ENCODE results near the gene SHE.

The SHE gene

DNA sequence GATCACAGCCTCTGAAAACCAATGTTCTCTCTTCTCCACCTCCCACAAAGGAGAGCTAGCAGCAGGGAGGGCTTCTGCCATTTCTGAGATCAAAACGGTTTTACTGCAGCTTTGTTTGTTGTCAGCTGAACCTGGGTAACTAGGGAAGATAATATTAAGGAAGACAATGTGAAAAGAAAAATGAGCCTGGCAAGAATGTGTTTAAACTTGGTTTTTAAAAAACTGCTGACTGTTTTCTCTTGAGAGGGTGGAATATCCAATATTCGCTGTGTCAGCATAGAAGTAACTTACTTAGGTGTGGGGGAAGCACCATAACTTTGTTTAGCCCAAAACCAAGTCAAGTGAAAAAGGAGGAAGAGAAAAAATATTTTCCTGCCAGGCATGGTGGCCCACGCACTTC, 36.0 kb downstream of the SHE start:
- no peak overlapping the region for H2AFZ ChIP-seq (ENCODE audit: low read depth, low read length)
- DNase-seq (no peak), ATAC-seq (ENCODE audit: insufficient read depth, low read depth) (no peak)
- H3K27ac ChIP-seq (ENCODE audit: low read length) = no peak overlapping the region
- H3K4me1 ChIP-seq (ENCODE audit: insufficient read depth, low read length) = peaks cover 10% of the 10 kb centered on the region
- H3K79me2 ChIP-seq (ENCODE audit: insufficient read depth, low read length) = no peaks in the 10 kb centered on the region
- H3K9ac ChIP-seq (ENCODE audit: low read depth, low read length) = no peak overlapping the region
- H3K9me3 ChIP-seq (ENCODE audit: insufficient read depth, low read length, severe bottlenecking) = no peaks in the 10 kb centered on the region
- H4K20me1 ChIP-seq (ENCODE audit: insufficient read depth, low read length) = no peaks in the 10 kb centered on the region
- no peaks in the 10 kb centered on the region for H3K36me3 ChIP-seq (ENCODE audit: insufficient read depth, low read length)
- H3K27me3 ChIP-seq (ENCODE audit: insufficient read depth, low read length, poor library complexity) = peaks cover 3% of the 10 kb centered on the region
- no peak overlapping the region for H3K4me3 ChIP-seq (ENCODE audit: low read depth in 1 of 2, low read length in 2 of 2)
- TF ChIP-seq, protein P1, sequence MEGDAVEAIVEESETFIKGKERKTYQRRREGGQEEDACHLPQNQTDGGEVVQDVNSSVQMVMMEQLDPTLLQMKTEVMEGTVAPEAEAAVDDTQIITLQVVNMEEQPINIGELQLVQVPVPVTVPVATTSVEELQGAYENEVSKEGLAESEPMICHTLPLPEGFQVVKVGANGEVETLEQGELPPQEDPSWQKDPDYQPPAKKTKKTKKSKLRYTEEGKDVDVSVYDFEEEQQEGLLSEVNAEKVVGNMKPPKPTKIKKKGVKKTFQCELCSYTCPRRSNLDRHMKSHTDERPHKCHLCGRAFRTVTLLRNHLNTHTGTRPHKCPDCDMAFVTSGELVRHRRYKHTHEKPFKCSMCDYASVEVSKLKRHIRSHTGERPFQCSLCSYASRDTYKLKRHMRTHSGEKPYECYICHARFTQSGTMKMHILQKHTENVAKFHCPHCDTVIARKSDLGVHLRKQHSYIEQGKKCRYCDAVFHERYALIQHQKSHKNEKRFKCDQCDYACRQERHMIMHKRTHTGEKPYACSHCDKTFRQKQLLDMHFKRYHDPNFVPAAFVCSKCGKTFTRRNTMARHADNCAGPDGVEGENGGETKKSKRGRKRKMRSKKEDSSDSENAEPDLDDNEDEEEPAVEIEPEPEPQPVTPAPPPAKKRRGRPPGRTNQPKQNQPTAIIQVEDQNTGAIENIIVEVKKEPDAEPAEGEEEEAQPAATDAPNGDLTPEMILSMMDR (IDR thresholded peaks at IDR 0.05; ENCODE audit: borderline replicate concordance, extremely low read depth, low read length, poor library complexity, severe bottlenecking) = no peak
- no peak for TF ChIP-seq EZH2 (IDR thresholded peaks at IDR 0.05; ENCODE audit: borderline replicate concordance, low read depth, low read length, severe bottlenecking)
- H3K4me2 ChIP-seq (ENCODE audit: insufficient read depth, low read length) = no peak overlapping the region

DNA sequence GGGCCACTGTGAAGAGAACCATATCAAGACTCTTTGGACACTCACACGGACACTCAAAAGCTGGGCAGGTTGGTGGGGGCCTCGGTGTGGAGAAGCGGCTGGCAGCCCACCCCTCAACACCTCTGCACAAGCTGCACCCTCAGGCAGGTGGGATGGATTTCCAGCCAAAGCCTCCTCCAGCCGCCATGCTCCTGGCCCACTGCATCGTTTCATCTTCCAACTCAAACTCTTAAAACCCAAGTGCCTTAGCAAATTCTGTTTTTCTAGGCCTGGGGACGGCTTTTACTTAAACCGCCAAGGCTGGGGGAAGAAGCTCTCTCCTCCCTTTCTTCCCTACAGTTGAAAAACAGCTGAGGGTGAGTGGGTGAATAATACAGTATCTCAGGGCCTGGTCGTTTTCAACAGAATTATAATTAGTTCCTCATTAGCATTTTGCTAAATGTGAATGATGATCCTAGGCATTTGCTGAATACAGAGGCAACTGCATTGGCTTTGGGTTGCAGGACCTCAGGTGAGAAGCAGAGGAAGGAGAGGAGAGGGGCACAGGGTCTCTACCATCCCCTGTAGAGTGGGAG, 36.5 kb downstream of the SHE start:
- ATAC-seq (ENCODE audit: insufficient read depth, low read depth) (no peak), DNase-seq (no peak)
- no peaks in the 10 kb centered on the region for H4K20me1 ChIP-seq (ENCODE audit: insufficient read depth, low read length)
- H3K4me1 ChIP-seq (ENCODE audit: insufficient read depth, low read length) = peaks cover 10% of the 10 kb centered on the region
- H3K4me2 ChIP-seq (ENCODE audit: insufficient read depth, low read length) = no peak overlapping the region
- no peak overlapping the region for H3K27ac ChIP-seq (ENCODE audit: low read length)
- H3K4me3 ChIP-seq (ENCODE audit: low read depth in 1 of 2, low read length in 2 of 2) = no peak overlapping the region
- H3K9ac ChIP-seq (ENCODE audit: low read depth, low read length) = no peak overlapping the region
- no peaks in the 10 kb centered on the region for H3K9me3 ChIP-seq (ENCODE audit: insufficient read depth, low read length, severe bottlenecking)
- peaks cover 3% of the 10 kb centered on the region for H3K27me3 ChIP-seq (ENCODE audit: insufficient read depth, low read length, poor library complexity)
- TF ChIP-seq EZH2 (IDR thresholded peaks at IDR 0.05; ENCODE audit: borderline replicate concordance, low read depth, low read length, severe bottlenecking) = no peak
- TF ChIP-seq, protein P1 (IDR thresholded peaks at IDR 0.05; ENCODE audit: borderline replicate concordance, extremely low read depth, low read length, poor library complexity, severe bottlenecking) = no peak
- no peaks in the 10 kb centered on the region for H3K79me2 ChIP-seq (ENCODE audit: insufficient read depth, low read length)
- no peak overlapping the region for H2AFZ ChIP-seq (ENCODE audit: low read depth, low read length)
- H3K36me3 ChIP-seq (ENCODE audit: insufficient read depth, low read length) = no peaks in the 10 kb centered on the region

DNA sequence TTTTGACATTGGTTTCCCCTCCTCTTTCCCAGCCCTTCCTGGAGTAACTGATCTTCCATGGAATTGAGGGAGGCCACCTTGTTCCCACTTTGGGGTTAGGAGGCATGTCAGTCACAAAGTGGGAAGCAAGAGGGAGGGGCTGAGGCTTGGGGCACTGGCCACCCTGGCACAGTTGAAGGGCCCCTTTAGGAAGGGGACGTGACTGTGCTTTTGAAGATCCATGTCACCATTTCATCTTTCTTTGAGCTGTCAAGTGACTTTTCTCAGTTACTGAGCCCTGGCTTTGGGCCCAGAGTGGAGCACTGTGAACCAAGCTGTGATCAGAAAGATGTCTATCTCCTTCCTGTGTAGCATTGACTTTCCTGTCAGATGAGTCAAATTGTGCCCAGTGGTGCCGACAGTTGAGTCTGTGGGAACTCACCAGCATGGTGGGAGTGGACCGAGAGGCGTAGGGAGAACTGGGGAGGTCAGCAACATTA, 38.7 kb downstream of the SHE start:
- Histone ChIP-seq H3K36me3 (ENCODE audit: insufficient read depth, low read length) (no peaks in the 10 kb centered on the region), H2AFZ (ENCODE audit: low read depth, low read length) (no peak overlapping the region), H4K20me1 (ENCODE audit: insufficient read depth, low read length) (no peaks in the 10 kb centered on the region), H3K79me2 (ENCODE audit: insufficient read depth, low read length) (no peaks in the 10 kb centered on the region), H3K27me3 (ENCODE audit: insufficient read depth, low read length, poor library complexity) (no peaks in the 10 kb centered on the region), H3K4me2 (ENCODE audit: insufficient read depth, low read length) (no peak overlapping the region), H3K9me3 (ENCODE audit: insufficient read depth, low read length, severe bottlenecking) (no peaks in the 10 kb centered on the region), H3K9ac (ENCODE audit: low read depth, low read length) (no peak overlapping the region), H3K27ac (ENCODE audit: low read length) (no peak overlapping the region), H3K4me1 (ENCODE audit: insufficient read depth, low read length) (peaks cover 10% of the 10 kb centered on the region), H3K4me3 (ENCODE audit: low read depth in 1 of 2, low read length in 2 of 2) (no peak overlapping the region)
- DNase-seq (peak; percentile 51), ATAC-seq (ENCODE audit: insufficient read depth, low read depth) (peak; percentile 78)
- TF ChIP-seq EZH2 (IDR thresholded peaks at IDR 0.05; ENCODE audit: borderline replicate concordance, low read depth, low read length, severe bottlenecking) = no peak
- TF ChIP-seq, protein P1 (IDR thresholded peaks at IDR 0.05; ENCODE audit: borderline replicate concordance, extremely low read depth, low read length, poor library complexity, severe bottlenecking) = no peak
